Right ventricle myocardium inferior (tissue), 1 donor: Measurements from ENCODE around the gene NRDC. TPM values are rescaled to one million over a fixed set of nuclear protein-coding genes. Genes with fewer than 3 reads are reported as not detected.

Experiments used
- ATAC-seq: fragments of 200-7000 bp; cut with Tn5 transposase; one replicate; pipeline ENCODE4 v1.9.1; 2020; ENCODE audit warnings: mild to moderate bottlenecking, moderate library complexity
- DNase-seq: peaks from one replicate; pipeline ENCODE4 v3.0.0; 2021; ENCODE audit errors: missing footprints
- intact Hi-C: fragments of 100-400 bp; cut with DNase I; formaldehyde crosslinking; loops from one replicate; pipeline ENCODE4 v1.11.0; 2022
- long read RNA-seq: library from polyadenylated mRNA; unstranded; transcript quantifications from one replicate; pipeline ENCODE4 v2.0.0, GENCODE V29; 2021
- total RNA-seq: library from RNA; stranded (reverse); fragmentation: NEBNext Ultra II Directional; extraction: Animal tissue kit (Norgen Biotek cat#: 25700); gene quantifications from one replicate; pipeline ENCODE4 v1.2.1, GENCODE V29; 2021
- donor health status: DM: no; HTN: yes; CAD: no; lungs with severe emphysema.

The NRDC gene, protein sequence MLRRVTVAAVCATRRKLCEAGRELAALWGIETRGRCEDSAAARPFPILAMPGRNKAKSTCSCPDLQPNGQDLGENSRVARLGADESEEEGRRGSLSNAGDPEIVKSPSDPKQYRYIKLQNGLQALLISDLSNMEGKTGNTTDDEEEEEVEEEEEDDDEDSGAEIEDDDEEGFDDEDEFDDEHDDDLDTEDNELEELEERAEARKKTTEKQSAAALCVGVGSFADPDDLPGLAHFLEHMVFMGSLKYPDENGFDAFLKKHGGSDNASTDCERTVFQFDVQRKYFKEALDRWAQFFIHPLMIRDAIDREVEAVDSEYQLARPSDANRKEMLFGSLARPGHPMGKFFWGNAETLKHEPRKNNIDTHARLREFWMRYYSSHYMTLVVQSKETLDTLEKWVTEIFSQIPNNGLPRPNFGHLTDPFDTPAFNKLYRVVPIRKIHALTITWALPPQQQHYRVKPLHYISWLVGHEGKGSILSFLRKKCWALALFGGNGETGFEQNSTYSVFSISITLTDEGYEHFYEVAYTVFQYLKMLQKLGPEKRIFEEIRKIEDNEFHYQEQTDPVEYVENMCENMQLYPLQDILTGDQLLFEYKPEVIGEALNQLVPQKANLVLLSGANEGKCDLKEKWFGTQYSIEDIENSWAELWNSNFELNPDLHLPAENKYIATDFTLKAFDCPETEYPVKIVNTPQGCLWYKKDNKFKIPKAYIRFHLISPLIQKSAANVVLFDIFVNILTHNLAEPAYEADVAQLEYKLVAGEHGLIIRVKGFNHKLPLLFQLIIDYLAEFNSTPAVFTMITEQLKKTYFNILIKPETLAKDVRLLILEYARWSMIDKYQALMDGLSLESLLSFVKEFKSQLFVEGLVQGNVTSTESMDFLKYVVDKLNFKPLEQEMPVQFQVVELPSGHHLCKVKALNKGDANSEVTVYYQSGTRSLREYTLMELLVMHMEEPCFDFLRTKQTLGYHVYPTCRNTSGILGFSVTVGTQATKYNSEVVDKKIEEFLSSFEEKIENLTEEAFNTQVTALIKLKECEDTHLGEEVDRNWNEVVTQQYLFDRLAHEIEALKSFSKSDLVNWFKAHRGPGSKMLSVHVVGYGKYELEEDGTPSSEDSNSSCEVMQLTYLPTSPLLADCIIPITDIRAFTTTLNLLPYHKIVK
- 146 TPM for total RNA-seq
- long read RNA-seq, transcript NRDC-202 (33 exons, 3,895 nt): minor isoform, 13 of 120 reads
- long read RNA-seq, transcript NRDC-201 (31 exons, 3,691 nt): major isoform, 85 of 120 reads
- long read RNA-seq, partial matches to known transcripts: 10 of 120 reads
- long read RNA-seq, other reads (novel, unspliced or antisense): 11 of 120 reads

DNA sequence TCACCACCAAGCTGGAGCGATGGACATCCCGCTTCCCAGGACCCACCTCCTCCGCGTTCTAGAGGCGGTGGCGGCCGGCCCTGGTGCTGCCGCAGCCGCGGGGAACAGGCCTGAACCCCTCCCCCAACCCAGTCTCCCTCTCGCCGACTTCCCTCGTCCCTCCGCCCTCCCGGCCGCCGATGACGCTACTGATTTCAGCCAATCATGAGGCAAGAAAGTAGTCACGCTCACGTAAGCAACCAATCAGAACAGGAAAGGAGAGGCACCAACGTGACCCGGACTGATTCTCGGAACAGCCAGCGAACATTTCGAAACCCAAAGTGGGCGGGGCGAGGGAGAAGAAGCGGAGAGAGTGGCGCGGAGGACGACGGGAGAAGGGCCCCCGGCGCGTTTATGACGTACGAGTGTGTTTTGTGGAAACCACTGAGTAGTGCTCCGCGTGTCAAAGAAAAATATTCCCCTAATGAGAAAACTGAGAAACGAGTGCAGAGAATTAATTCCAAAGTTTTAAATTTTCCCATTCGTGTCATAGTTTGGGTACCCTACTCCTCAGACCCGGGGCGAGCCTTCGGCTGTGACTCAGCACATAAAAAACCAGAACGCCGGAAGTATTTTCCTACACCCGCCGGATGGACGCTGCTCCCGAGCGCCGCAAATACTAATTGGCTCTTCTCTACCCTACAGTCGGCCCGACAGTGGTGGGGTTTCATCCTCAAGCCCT is at the start of gene NRDC:
Gene NRDC (minus strand): TSS at position 112 of the 721 bp plus-strand sequence. CDS start 112 bp downstream, outside the sequence.
- intact Hi-C loops: loop anchor here (5.0 kb wide), 1 partner anchor 179 kb away; the partner anchor contains the start of genes BTF3L4 and TXNDC12
- ATAC-seq: peak; percentile 98

DNA sequence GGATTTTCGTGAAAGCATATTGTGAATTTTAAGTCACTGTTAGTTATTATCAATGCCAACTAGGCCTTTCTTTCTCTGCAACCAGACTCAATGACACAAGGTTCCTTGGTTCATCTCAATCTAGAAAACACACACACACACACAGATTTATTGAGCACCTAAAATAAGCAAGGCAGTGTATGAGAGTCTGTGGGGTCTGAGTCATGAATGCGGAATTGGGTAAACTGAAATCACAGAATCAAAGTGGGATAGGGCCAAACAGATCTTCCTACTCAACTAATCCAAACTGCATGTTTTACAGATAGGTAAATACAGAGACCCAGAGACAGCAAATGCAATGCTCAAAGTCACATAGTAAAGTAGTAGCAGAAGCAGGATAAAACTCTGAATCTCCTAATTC is 48.5 kb upstream of the NRDC start:
- DNase-seq (no peak), ATAC-seq (no peak)
- intact Hi-C loops: no loop called here

More for the DNA sequence above, at the start of gene NRDC:
- DNase-seq: peak; percentile 100

DNA sequence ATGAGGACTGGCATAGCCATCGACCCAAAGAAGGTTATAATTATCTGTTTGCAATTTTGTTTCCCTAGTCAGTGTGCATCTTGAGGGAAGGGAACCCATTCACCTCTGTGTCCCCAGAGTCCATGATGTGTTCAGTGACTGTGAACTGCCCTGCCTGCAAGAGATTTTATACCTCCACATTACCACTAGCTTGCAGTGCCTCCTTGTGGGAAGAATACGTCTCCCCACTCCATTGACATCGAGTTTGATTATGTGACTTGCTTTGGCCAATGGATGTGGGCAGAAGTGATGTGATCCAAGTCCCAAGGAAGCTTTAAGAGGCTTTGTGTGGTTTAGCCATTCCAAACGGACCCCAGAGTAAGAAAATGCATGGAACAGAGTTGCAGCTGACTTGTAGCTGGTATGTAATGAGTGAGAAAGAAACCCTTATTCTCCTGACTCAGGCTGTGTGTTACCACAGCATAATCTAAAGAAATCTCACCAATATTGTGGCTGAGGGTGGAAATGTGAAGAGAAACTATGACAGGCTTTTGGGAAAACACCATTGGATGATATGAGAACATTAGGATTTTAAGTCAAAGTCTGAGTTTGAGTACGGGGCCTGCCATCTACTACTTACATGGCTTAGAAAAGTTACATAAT is 47.8 kb upstream of the NRDC start:
- DNase-seq (no peak), ATAC-seq (no peak)
- intact Hi-C loops: no loop called here

GRCh38 chr1:51924455-51924854 is 45.9 kb upstream of the NRDC start:
- intact Hi-C loops: no loop called here
- no peak for DNase-seq
- ATAC-seq: no peak

GRCh38 chr1:51922040-51922439 is 43.5 kb upstream of the NRDC start:
- ATAC-seq: no peak
- intact Hi-C loops: no loop called here
- no peak for DNase-seq

DNA sequence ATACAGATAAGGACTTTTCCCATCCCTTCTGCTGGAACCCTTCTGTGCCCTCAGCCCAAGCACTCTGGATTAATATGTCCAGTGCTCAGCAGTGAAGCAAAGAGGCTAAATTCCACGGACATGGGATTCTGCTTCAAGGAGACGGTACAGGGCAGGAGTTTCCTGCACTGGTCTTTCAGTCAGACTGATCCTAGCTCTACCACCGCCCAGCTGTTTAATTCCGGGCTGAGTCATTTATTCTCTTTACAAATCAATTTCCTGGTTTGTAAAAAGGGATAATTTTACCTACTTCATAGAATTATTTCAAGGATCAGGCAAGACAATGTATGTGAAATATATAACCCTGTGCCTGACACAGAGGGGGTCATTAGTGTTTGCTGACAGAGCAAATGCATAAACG is 41.6 kb upstream of the NRDC start:
- ATAC-seq: no peak
- intact Hi-C loops: no loop called here
- DNase-seq: no peak

GRCh38 chr1:51919684-51920083 is 41.2 kb upstream of the NRDC start:
- intact Hi-C loops: no loop called here
- ATAC-seq (no peak), DNase-seq (no peak)

DNA sequence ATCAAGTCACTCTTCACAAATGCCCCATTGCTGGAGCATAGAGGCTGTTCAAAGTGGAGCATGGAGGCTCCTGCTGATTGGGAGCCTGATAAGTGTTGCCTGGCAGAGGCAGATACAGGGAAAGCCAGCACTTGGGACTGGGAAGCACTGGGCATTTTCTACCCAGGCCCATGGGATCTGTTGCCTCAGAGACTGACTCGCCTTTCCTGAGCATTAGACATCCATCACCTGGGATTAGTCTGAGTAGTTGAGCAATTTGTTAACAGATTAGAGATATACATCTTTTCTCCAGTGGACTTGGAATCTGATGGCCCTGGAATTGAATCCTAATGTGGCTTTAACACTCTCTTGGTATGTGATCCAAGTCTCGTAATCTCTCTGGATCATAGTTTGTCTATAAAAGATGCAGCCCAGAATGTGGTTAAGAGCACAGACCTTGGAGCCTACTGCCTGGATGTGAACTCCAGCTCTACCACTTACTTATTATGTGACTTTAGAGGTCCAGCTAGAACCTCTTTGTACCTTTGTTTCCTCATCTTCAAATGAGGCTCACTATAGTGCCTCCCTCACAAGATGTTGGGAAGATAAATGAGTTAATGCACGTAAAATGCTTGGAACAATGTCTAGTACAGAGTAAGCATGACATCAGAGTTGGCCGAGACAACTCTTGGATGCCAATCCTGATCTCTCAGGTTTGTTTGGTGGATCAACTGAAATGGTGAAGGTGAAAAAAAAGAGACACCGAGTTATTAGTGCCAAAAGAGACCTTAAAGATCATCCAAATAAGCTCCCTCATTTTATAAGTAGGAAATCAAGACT is 38.3 kb upstream of the NRDC start:
- ATAC-seq (no peak), DNase-seq (no peak)
- intact Hi-C loops: no loop called here

- DNase-seq (no peak), ATAC-seq (no peak)
- intact Hi-C loops: no loop called here
These were observed 37.4 kb upstream of the NRDC start for GRCh38 chr1:51915951-51916350.

- DNase-seq: no peak
- intact Hi-C loops: no loop called here
- no peak for ATAC-seq
These were observed 34.4 kb upstream of the NRDC start for GRCh38 chr1:51912881-51913280.

- ATAC-seq (no peak), DNase-seq (no peak)
- intact Hi-C loops: no loop called here
These were observed 31.9 kb upstream of the NRDC start for GRCh38 chr1:51910221-51911000.

- intact Hi-C loops: no loop called here
- DNase-seq (no peak), ATAC-seq (no peak)
These were observed 30.0 kb upstream of the NRDC start for GRCh38 chr1:51908499-51908898.

GRCh38 chr1:51907079-51907702 is 28.7 kb upstream of the NRDC start:
- DNase-seq: no peak
- intact Hi-C loops: no loop called here
- ATAC-seq: no peak

- ATAC-seq: no peak
- intact Hi-C loops: no loop called here
- no peak for DNase-seq
These were observed 28.0 kb upstream of the NRDC start for GRCh38 chr1:51906306-51907078.

DNA sequence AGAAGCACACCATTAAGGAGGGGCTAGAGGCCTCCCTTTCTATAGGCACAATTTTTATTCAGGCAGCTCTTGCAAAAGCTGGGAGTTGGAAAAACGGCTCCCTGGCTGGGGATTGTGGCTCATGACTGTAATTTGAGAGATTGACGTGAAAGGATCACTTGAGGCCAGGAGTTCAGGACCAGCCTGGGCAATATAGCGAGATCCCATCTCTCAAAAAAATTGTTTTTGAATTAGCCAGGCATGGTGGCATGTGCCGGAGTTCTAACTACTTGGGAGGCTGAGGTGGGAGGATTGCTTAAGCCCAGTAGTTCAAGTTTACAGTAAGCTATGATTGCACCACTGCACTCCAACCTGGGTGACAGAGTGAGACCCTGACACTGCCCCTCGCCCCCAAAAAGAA is 23.9 kb upstream of the NRDC start:
- intact Hi-C loops: no loop called here
- no peak for DNase-seq
- ATAC-seq: no peak
